ENCODE measurements around the gene DLL1. TPM values are rescaled to one million over a fixed set of nuclear protein-coding genes. Genes with fewer than 3 reads are reported as not detected.
A peak's percentile ranks its signal among the peaks of the same experiment; 100 is the strongest.

Gene DLL1
- total and polyA plus RNA-seq, 2 donors from 2014 or later, result 4.5 to 11.9 TPM

DNA sequence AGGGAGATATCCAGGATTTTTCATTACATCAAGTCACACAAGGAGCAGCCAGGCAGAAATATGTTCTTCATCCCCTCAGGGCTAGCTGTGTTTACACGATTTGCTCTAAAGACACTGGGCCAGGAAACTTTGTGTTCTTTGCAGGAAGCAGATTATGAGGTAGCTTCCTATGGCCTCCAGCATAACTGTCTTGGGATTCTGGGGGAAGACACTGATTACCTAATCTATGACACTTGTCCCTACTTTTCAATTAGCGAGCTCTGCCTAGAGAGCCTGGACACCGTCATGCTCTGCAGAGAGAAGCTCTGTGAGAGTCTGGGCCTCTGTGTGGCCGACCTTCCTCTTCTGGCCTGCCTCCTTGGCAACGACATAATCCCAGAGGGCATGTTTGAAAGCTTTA lies 26.8 kb upstream of the DLL1 start:
- FAIRE-seq, result no peak

DNA sequence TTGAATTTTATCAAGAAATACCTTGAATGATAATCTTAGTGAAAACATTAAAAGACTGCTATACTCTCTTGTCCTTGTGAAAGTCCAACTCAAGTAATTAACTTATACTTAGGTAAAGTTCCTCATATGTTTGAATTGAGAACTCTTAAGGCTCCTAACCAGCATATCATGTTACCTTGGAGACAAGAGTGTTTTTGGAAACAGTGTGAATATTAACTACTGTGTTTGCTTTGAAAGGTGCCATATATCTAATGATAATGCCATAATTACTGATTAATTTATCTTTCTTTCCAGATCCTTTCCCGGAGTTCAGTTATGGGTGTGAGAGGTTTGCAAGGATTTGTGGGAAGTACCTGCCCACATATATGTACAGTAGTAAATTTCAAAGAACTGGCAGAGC lies 26.2 kb upstream of the DLL1 start:
- Histone ChIP-seq H3K9ac (ENCODE audit: low read length in 3 of 3) (no peak overlapping the region), H3K9me3 (ENCODE audit: control insufficient read depth in 2 of 3, insufficient read depth in 1 of 3, low read length in 3 of 3) (no peaks in the 10 kb centered on the region), H3K4me3 (ENCODE audit: low read length in 3 of 3) (no peak overlapping the region), H3K27me3 (ENCODE audit: control insufficient read depth, insufficient read depth, low read length) (no peaks in the 10 kb centered on the region), H3K27ac (ENCODE audit: low read depth in 2 of 2, low read length in 2 of 2) (peak overlapping the region in 1 of 2 donors; percentile 41), H3K36me3 (ENCODE audit: control insufficient read depth in 2 of 3, insufficient read depth in 3 of 3, low read length in 3 of 3) (peaks cover 0 to 3% (median 0%) of the 10 kb centered on the region in 3 donors), H3K4me1 (ENCODE audit: control insufficient read depth in 2 of 3, insufficient read depth in 2 of 3, low read depth in 1 of 3, low read length in 3 of 3) (peaks cover 0 to 7% (median 2%) of the 10 kb centered on the region in 3 donors)
- TF ChIP-seq, protein P1, sequence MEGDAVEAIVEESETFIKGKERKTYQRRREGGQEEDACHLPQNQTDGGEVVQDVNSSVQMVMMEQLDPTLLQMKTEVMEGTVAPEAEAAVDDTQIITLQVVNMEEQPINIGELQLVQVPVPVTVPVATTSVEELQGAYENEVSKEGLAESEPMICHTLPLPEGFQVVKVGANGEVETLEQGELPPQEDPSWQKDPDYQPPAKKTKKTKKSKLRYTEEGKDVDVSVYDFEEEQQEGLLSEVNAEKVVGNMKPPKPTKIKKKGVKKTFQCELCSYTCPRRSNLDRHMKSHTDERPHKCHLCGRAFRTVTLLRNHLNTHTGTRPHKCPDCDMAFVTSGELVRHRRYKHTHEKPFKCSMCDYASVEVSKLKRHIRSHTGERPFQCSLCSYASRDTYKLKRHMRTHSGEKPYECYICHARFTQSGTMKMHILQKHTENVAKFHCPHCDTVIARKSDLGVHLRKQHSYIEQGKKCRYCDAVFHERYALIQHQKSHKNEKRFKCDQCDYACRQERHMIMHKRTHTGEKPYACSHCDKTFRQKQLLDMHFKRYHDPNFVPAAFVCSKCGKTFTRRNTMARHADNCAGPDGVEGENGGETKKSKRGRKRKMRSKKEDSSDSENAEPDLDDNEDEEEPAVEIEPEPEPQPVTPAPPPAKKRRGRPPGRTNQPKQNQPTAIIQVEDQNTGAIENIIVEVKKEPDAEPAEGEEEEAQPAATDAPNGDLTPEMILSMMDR (IDR thresholded peaks at IDR 0.05; ENCODE audit: borderline replicate concordance, extremely low read depth, insufficient read depth), result no peak
- no peak for FAIRE-seq
- no peak for DNase-seq
- intact Hi-C loops (cut with DNase I), result no loop called here

More for the DNA sequence above, 26.8 kb upstream of the DLL1 start:
- no peak overlapping the region for H3K4me3 ChIP-seq (ENCODE audit: low read length in 3 of 3)
- H3K27ac ChIP-seq (ENCODE audit: low read depth in 2 of 2, low read length in 2 of 2), result peak overlapping the region in 1 of 2 donors; percentile 41
- no peak for DNase-seq
- H3K36me3 ChIP-seq (ENCODE audit: control insufficient read depth in 2 of 3, insufficient read depth in 3 of 3, low read length in 3 of 3), result peaks cover 0 to 6% (median 0%) of the 10 kb centered on the region in 3 donors
- H3K27me3 ChIP-seq (ENCODE audit: control insufficient read depth, insufficient read depth, low read length), result no peaks in the 10 kb centered on the region
- intact Hi-C loops (cut with DNase I), result no loop called here
- peaks cover 0 to 7% (median 2%) of the 10 kb centered on the region in 3 donors for H3K4me1 ChIP-seq (ENCODE audit: control insufficient read depth in 2 of 3, insufficient read depth in 2 of 3, low read depth in 1 of 3, low read length in 3 of 3)
- H3K9ac ChIP-seq (ENCODE audit: low read length in 3 of 3), result no peak overlapping the region
- TF ChIP-seq, protein P1 (IDR thresholded peaks at IDR 0.05; ENCODE audit: borderline replicate concordance, extremely low read depth, insufficient read depth), result no peak
- H3K9me3 ChIP-seq (ENCODE audit: control insufficient read depth in 2 of 3, insufficient read depth in 1 of 3, low read length in 3 of 3), result no peaks in the 10 kb centered on the region

DNA sequence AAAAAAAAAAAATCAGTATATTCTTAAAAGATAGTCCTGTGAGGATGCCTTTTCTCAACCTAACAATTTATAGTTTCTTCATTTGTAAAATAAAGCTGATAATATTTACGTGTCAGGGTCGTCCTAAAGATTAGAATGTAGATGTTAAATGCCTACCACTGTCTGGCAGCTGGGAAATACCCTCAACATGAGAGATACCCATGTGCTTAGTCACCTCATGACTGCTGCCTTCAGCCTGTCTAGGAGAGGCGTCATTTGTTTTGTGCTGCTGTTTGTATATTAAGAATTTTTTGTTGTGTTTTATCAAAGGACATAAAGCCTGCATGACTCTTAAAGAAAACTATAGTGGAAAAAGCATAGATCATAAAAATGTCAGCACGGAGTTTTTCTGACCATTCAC lies 25.2 kb upstream of the DLL1 start:
- intact Hi-C loops (cut with DNase I), result no loop called here
- H3K36me3 ChIP-seq (ENCODE audit: control insufficient read depth in 2 of 3, insufficient read depth in 3 of 3, low read length in 3 of 3), result peaks cover 0 to 3% (median 0%) of the 10 kb centered on the region in 3 donors
- FAIRE-seq (no peak), DNase-seq (no peak)
- H3K9ac ChIP-seq (ENCODE audit: low read length in 3 of 3), result no peak overlapping the region
- no peaks in the 10 kb centered on the region for H3K27me3 ChIP-seq (ENCODE audit: control insufficient read depth, insufficient read depth, low read length)
- H3K4me3 ChIP-seq (ENCODE audit: low read length in 3 of 3), result no peak overlapping the region
- no peak overlapping the region for H3K27ac ChIP-seq (ENCODE audit: low read depth in 2 of 2, low read length in 2 of 2)
- TF ChIP-seq, protein P1 (IDR thresholded peaks at IDR 0.05; ENCODE audit: borderline replicate concordance, extremely low read depth, insufficient read depth), result no peak
- H3K4me1 ChIP-seq (ENCODE audit: control insufficient read depth in 2 of 3, insufficient read depth in 2 of 3, low read depth in 1 of 3, low read length in 3 of 3), result peaks cover 0 to 7% (median 2%) of the 10 kb centered on the region in 3 donors
- no peaks in the 10 kb centered on the region for H3K9me3 ChIP-seq (ENCODE audit: control insufficient read depth in 2 of 3, insufficient read depth in 1 of 3, low read length in 3 of 3)

DNA sequence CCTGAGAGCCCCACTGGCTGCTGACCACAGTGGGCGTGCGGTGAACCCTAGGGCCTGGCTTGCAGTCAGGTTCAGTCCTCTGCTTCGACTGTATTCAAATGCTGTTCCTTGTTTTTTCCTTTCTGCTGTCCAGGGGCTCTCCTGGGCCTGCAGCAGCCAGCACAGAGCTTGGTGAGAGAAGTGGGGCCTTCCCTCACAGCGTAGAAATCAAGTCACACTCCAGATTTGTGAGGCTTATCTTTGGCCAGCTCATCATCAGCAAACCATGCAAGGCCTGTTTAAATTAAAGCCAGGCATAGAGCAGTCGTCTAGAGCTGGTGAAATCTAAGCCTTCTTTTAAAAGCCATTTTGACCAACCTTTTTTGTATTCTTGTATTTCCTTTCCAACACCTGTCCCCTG lies 24.1 kb upstream of the DLL1 start:
- peaks cover 0 to 3% (median 0%) of the 10 kb centered on the region in 3 donors for H3K36me3 ChIP-seq (ENCODE audit: control insufficient read depth in 2 of 3, insufficient read depth in 3 of 3, low read length in 3 of 3)
- no peaks in the 10 kb centered on the region for H3K9me3 ChIP-seq (ENCODE audit: control insufficient read depth in 2 of 3, insufficient read depth in 1 of 3, low read length in 3 of 3)
- H3K4me1 ChIP-seq (ENCODE audit: control insufficient read depth in 2 of 3, insufficient read depth in 2 of 3, low read depth in 1 of 3, low read length in 3 of 3), result peaks cover 0 to 7% (median 2%) of the 10 kb centered on the region in 3 donors
- DNase-seq (no peak), FAIRE-seq (no peak)
- no peak overlapping the region for H3K27ac ChIP-seq (ENCODE audit: low read depth in 2 of 2, low read length in 2 of 2)
- TF ChIP-seq, protein P1 (IDR thresholded peaks at IDR 0.05; ENCODE audit: borderline replicate concordance, extremely low read depth, insufficient read depth), result no peak
- no peak overlapping the region for H3K4me3 ChIP-seq (ENCODE audit: low read length in 3 of 3)
- no peaks in the 10 kb centered on the region for H3K27me3 ChIP-seq (ENCODE audit: control insufficient read depth, insufficient read depth, low read length)
- intact Hi-C loops (cut with DNase I), result no loop called here
- no peak overlapping the region for H3K9ac ChIP-seq (ENCODE audit: low read length in 3 of 3)
